ENCODE results near the gene CCDC171.

DNA sequence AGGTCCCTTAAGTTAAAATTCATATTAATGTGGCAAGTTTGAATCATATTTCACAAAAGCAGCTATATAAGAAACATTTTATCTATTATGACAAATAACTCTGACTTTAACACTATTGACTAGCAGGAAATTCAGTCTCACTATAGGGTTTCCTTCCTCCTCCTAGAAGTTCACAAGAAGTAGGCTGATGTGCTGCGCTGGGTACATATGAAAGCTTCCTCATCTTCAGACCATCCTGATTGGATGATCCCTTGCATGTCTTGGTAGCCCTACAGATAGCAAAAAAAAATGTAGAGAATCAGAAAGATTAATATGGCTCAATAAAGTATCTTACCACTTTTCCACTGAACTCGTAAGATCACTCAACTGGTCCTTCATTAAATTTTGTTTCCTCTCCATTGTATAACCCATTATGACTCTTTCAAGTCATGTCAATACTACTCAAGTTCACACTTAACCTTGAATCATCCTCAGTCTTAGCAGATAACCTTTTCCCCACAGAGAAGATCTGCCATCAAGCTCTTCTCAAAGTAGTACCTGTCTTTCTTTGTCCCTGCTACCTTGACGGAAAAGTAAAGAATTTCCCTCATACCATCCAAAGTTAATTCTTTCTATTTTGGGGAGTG is 30.6 kb upstream of the CCDC171 start:
- TF ChIP-seq, protein P1, sequence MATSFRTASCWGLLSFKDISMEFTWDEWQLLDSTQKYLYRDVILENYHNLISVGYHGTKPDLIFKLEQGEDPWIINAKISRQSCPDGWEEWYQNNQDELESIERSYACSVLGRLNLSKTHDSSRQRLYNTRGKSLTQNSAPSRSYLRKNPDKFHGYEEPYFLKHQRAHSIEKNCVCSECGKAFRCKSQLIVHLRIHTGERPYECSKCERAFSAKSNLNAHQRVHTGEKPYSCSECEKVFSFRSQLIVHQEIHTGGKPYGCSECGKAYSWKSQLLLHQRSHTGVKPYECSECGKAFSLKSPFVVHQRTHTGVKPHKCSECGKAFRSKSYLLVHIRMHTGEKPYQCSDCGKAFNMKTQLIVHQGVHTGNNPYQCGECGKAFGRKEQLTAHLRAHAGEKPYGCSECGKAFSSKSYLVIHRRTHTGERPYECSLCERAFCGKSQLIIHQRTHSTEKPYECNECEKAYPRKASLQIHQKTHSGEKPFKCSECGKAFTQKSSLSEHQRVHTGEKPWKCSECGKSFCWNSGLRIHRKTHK (tag by site-specific recombination; IDR thresholded peaks at IDR 0.05) = no peak
- TF ChIP-seq MEIS1 (CRISPR knock-in tag; IDR thresholded peaks at IDR 0.05; ENCODE audit: borderline replicate concordance) (no peak), ZBTB44 (tag by site-specific recombination; IDR thresholded peaks at IDR 0.05) (no peak), ZNF146 (tag by site-specific recombination; IDR thresholded peaks at IDR 0.05) (no peak), ZNF394 (tag by site-specific recombination; IDR thresholded peaks at IDR 0.05; ENCODE audit: borderline replicate concordance) (no peak), SP3 (tag by site-specific recombination; IDR thresholded peaks at IDR 0.05) (no peak), ZNF23 (tag by site-specific recombination; IDR thresholded peaks at IDR 0.05; ENCODE audit: borderline replicate concordance) (no peak), ZNF140 (tag by site-specific recombination; IDR thresholded peaks at IDR 0.05) (no peak), ZNF302 (tag by site-specific recombination; IDR thresholded peaks at IDR 0.05; ENCODE audit: low read depth) (no peak), ZFP41 (tag by site-specific recombination; IDR thresholded peaks at IDR 0.05; ENCODE audit: borderline replicate concordance) (no peak)
- TF ChIP-seq, protein P2, sequence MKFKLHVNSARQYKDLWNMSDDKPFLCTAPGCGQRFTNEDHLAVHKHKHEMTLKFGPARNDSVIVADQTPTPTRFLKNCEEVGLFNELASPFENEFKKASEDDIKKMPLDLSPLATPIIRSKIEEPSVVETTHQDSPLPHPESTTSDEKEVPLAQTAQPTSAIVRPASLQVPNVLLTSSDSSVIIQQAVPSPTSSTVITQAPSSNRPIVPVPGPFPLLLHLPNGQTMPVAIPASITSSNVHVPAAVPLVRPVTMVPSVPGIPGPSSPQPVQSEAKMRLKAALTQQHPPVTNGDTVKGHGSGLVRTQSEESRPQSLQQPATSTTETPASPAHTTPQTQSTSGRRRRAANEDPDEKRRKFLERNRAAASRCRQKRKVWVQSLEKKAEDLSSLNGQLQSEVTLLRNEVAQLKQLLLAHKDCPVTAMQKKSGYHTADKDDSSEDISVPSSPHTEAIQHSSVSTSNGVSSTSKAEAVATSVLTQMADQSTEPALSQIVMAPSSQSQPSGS (tag by site-specific recombination; IDR thresholded peaks at IDR 0.05; ENCODE audit: low read depth) = no peak
- TF ChIP-seq, protein P3, sequence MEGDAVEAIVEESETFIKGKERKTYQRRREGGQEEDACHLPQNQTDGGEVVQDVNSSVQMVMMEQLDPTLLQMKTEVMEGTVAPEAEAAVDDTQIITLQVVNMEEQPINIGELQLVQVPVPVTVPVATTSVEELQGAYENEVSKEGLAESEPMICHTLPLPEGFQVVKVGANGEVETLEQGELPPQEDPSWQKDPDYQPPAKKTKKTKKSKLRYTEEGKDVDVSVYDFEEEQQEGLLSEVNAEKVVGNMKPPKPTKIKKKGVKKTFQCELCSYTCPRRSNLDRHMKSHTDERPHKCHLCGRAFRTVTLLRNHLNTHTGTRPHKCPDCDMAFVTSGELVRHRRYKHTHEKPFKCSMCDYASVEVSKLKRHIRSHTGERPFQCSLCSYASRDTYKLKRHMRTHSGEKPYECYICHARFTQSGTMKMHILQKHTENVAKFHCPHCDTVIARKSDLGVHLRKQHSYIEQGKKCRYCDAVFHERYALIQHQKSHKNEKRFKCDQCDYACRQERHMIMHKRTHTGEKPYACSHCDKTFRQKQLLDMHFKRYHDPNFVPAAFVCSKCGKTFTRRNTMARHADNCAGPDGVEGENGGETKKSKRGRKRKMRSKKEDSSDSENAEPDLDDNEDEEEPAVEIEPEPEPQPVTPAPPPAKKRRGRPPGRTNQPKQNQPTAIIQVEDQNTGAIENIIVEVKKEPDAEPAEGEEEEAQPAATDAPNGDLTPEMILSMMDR (tag by site-specific recombination; IDR thresholded peaks at IDR 0.05) = no peak
- TF ChIP-seq, protein P4, sequence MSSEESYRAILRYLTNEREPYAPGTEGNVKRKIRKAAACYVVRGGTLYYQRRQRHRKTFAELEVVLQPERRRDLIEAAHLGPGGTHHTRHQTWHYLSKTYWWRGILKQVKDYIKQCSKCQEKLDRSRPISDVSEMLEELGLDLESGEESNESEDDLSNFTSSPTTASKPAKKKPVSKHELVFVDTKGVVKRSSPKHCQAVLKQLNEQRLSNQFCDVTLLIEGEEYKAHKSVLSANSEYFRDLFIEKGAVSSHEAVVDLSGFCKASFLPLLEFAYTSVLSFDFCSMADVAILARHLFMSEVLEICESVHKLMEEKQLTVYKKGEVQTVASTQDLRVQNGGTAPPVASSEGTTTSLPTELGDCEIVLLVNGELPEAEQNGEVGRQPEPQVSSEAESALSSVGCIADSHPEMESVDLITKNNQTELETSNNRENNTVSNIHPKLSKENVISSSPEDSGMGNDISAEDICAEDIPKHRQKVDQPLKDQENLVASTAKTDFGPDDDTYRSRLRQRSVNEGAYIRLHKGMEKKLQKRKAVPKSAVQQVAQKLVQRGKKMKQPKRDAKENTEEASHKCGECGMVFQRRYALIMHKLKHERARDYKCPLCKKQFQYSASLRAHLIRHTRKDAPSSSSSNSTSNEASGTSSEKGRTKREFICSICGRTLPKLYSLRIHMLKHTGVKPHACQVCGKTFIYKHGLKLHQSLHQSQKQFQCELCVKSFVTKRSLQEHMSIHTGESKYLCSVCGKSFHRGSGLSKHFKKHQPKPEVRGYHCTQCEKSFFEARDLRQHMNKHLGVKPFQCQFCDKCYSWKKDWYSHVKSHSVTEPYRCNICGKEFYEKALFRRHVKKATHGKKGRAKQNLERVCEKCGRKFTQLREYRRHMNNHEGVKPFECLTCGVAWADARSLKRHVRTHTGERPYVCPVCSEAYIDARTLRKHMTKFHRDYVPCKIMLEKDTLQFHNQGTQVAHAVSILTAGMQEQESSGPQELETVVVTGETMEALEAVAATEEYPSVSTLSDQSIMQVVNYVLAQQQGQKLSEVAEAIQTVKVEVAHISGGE (tag by site-specific recombination; conservative IDR thresholded peaks at IDR 0.05; ENCODE audit: low read depth) = no peak
- TF ChIP-seq, protein P5, sequence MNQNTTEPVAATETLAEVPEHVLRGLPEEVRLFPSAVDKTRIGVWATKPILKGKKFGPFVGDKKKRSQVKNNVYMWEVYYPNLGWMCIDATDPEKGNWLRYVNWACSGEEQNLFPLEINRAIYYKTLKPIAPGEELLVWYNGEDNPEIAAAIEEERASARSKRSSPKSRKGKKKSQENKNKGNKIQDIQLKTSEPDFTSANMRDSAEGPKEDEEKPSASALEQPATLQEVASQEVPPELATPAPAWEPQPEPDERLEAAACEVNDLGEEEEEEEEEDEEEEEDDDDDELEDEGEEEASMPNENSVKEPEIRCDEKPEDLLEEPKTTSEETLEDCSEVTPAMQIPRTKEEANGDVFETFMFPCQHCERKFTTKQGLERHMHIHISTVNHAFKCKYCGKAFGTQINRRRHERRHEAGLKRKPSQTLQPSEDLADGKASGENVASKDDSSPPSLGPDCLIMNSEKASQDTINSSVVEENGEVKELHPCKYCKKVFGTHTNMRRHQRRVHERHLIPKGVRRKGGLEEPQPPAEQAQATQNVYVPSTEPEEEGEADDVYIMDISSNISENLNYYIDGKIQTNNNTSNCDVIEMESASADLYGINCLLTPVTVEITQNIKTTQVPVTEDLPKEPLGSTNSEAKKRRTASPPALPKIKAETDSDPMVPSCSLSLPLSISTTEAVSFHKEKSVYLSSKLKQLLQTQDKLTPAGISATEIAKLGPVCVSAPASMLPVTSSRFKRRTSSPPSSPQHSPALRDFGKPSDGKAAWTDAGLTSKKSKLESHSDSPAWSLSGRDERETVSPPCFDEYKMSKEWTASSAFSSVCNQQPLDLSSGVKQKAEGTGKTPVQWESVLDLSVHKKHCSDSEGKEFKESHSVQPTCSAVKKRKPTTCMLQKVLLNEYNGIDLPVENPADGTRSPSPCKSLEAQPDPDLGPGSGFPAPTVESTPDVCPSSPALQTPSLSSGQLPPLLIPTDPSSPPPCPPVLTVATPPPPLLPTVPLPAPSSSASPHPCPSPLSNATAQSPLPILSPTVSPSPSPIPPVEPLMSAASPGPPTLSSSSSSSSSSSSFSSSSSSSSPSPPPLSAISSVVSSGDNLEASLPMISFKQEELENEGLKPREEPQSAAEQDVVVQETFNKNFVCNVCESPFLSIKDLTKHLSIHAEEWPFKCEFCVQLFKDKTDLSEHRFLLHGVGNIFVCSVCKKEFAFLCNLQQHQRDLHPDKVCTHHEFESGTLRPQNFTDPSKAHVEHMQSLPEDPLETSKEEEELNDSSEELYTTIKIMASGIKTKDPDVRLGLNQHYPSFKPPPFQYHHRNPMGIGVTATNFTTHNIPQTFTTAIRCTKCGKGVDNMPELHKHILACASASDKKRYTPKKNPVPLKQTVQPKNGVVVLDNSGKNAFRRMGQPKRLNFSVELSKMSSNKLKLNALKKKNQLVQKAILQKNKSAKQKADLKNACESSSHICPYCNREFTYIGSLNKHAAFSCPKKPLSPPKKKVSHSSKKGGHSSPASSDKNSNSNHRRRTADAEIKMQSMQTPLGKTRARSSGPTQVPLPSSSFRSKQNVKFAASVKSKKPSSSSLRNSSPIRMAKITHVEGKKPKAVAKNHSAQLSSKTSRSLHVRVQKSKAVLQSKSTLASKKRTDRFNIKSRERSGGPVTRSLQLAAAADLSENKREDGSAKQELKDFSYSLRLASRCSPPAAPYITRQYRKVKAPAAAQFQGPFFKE (tag by site-specific recombination; IDR thresholded peaks at IDR 0.05; ENCODE audit: borderline replicate concordance) = no peak

All from HEK293 (cell line).